ENCODE results near the gene NMB.
A peak's percentile ranks its signal among the peaks of the same experiment; 100 is the strongest.
"Not testable (repeated sequence)": the region's sequence is repeated elsewhere in the genome, so short reads cannot be mapped to it uniquely, and the experiment has no call there.

NMB gene

DNA sequence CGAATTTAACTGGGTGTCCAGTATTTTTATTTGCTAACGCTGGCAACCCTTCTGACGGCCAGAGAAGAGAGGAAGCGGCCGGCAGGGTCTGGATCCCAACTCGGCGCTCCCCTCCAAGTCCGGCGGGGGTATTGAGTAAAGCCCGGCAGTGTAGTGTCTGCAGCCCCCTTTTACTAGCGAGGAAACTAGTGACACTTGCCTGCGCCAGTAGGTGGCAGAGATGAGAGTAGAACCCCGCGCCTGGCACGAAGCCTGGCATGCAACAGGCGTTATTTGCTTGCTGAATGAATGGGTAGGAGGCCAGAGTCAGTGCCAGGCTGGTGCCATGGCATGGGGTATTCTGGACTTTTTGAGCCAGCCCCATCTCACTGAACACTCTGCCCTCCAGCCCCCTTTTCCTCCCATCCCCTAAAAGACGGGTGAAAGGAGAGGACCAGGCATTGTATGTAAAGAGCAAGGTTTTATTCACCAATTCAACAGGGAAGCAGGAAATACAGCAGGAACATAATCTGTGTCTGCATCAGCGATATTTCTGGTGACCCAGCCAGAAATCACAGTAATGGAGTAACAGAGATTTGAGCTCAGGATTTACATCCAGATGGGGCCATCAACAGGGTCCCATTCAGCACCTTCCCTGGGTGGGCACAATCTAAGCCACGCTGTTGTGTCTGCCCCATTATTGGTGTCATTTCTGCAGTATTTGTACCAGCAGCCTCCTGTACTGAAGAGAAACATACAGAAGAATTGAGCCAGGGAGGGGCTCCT is 3.1 kb downstream of the NMB start:
- DNase-seq (ENCODE audit: low read depth in 2 of 2): peak; percentile 54 to 65

DNA sequence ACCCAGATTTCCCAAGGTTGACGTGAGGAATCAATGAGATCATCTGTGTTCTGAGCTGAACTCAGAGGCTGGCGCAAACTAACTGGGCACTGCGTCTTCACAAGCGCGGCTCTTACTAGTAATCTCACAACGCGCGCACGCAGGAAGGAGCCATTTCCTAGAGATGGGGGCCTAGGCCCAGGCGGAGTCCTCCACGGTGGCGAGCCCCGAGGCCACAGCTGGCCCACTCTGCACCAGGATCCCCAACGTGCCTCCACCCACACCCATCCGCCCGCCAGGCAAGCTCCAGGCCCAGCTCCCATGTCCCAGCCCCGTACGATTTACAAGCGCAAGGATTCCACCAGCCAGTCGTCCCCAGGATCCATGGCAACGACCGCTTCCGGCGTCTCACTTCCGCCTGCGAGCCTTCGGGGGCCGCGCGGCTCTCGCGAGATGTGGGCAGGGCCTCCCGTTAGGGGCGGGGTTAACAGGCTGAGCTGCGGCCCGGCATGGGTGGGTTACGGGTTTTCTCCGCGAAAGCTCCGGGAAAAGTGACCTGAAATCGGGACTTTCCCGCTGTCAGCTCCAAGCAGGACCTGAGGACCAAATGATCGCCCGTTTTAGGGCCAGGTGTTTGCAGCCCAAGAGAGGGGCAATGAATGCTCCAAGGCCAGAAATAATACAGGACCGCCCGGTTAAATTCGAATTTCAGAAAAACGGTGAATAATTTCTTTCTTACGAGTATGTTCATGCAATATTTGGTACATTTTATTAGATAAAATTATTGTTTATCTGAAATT is 3.9 kb downstream of the NMB start, which contains the start of gene WDR73:
WDR73 (minus strand) TSS at position 374 of the 779 bp plus-strand sequence; CDS start at position 365, 9 bp downstream.
- peak; percentile 93 for DNase-seq (ENCODE audit: low read depth in 2 of 2)

DNA sequence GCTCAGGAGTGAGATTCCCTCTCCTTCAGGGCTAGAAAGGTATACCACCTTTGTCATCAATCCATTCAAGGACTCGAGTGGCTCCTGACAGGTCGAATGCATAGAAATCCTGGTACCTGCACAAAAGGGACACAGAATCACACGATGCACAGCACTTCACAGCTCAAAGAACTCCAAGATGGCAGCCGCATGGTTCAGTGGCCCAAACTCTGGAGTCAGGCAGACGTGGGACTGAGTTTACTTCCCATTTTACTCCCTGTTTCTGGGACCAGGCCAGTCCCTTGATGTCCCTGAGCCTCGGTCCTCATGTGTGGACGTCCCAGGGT is 4.5 kb downstream of the NMB start:
- DNase-seq (ENCODE audit: low read depth in 2 of 2): no peak

DNA sequence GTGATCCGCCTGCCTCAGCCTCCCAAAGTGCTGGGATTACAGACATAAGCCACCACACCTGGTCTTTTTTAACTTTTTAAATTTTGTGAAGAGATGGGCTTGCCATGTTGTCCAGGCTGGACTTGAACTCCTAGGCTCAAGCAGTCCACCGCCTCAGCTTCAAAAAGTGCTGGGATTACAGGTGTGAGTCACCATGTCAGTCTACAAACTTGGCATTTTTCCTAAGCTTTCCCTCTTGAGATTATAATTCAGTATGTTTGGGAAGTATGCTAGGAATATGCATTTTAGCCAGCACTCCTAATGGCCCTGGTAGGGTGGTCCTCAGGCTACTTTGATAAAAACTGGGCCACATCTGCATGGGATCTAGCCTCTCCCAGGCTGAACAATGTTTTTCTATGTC is 8.3 kb downstream of the NMB start:
- DNase-seq (ENCODE audit: low read depth in 2 of 2): no peak

DNA sequence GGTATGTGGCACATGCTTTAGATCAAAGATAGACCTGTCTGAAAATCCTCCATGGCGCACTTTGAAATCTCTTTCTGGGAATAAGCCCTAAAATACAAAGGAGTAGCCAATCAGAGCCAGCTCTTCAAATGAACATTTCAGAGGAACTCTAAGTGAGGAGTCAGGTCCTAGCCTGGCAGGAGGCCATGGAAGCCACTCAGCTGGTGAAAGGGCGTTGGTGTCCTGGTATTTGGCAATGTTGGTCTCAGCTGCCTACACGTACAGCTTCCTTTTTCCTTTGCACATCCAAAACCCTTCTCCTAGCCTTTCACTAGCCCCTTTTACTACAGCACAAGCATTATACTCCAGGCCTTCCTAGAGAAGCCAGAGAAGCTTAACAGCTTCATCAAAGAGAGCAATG is 9.5 kb downstream of the NMB start:
- DNase-seq (ENCODE audit: low read depth in 2 of 2): no peak

DNA sequence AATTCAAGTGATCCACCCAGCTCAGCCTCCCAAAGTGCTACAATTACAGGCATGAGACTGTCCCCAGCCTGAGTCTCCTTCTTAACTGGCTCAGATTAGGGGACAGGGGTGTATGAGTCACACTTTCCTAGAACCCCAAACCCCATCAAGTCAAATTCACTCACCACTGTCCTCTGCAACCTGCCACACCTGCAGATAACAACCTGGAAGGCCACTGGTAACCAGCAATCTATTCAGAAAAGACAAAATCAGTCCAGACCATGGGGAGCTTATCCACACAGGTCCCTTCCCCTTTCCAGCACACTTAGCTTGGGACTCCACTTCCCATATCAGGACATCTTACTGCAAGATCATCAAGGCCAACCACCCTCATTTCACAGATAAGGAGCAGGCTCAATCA is 10.3 kb downstream of the NMB start:
- no peak for DNase-seq (ENCODE audit: low read depth in 2 of 2)

DNA sequence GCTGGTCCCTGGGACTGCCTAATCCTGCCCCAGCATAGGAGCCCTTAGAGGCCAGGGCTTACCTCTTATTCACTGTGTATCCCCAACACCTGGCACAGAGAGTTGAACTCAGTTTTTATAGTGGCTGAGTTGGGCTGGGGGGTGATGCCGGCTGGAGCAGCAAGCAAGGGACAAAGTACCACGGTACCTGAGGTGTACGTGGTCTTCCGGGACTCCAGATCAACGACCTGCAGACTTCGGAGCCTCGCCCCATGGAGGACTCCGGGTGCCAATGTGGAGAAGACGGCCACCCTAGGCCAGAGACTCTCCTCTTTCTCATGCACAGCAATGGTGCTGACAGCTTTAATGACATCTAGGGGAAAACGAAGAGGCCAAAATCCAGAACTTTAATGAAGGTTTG is 12.0 kb downstream of the NMB start:
- no peak for DNase-seq (ENCODE audit: low read depth in 2 of 2)

DNA sequence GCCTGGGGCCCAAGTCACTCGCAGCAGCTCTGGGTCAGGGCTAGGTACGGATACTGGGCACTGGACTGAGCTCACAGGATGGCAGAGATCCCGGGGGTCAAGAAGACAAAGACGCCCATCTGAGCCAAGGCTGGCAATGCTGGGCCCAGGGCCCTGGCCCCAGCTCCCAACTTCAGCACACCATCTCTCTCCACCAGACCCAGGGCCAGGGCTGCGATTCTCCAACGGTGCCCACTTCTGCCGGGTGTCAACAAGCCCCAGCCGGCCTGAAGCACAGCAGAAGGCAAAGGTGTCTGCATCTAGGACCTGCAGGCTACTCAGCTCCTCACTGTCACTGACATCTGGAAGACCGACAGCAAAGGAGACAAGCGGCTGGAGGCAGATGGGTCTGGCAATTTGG is 12.5 kb downstream of the NMB start:
- no peak for DNase-seq (ENCODE audit: low read depth in 2 of 2)

DNA sequence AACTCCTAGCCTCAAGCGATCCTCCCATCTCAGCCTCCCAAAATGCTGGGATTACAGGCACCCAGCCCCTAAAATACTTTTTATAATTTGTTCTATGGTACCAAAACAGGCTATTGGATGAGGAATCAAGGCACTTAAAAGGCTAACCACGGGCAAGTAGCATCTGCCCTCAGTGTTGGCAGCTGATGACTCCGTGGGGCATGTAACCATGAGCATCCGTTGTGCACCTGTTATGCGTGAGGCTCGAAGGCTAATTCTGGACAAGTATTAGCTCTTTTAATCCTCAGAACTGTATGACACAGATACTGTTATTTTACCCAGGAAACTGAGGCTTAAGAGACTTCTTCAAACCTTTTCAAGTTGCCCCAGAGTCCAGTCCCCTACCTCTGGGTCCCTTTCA is 14.2 kb downstream of the NMB start:
- DNase-seq (ENCODE audit: low read depth in 2 of 2): no peak

DNA sequence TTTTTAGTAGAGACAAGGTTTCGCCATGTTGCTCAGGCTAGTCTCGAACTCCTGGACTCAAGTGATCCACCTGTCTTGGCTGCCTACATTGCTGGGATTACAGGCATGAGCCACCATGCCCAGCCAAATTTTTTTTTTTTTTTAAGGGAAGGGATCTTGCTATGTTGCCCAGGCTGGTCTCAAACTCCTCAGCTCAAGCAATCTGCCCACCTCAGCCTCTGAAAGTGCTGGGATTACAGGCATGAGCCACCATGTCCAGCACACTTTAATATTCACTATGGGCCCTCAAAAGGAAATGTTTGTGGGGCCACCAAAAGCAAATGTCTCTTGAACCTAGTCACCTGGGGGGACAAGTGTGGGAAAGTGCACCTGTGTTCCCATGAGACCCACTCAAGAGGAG is 15.4 kb downstream of the NMB start:
- not testable (repeated sequence) for DNase-seq (ENCODE audit: low read depth in 2 of 2)

DNA sequence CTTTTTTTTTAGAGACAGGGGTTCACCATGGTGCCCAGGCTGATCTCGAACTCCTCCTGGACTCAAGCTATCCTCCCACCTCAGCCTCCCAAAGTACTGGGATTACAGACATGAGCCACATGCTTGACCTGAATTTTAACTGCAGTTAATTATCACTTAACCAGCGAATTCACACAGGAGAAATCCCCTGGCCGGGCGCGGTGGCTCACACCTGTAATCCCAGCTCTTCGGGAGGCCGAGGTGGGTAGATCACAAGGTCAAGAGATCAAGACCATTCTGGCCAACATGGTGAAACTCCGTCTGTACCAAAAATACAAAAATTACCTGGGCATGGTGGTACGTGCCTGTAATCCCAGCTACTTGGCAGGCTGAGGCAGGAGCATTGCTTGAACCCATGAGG is 16.1 kb downstream of the NMB start:
- DNase-seq (ENCODE audit: low read depth in 2 of 2): not testable (repeated sequence)

DNA sequence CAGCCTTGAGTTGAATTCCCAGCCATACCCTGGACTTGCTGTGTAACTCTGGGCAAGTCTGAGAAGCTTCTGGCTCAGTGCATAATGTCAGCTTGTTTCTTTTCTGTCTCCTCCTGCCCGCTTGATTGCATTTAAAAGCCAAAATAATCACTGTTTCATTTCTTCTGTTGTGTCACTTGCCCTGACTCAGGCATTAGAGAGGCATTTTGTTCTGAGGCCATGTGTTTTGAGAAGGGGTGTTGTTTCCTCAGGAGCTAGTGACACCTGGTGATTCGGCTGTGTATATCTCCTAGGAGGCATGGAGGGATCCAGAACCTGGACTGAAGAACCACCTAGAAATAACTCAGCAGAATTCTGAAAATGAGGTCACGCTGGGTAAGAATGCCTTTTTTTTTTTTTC is 19.9 kb downstream of the NMB start:
- DNase-seq (ENCODE audit: low read depth in 2 of 2): no peak

DNA sequence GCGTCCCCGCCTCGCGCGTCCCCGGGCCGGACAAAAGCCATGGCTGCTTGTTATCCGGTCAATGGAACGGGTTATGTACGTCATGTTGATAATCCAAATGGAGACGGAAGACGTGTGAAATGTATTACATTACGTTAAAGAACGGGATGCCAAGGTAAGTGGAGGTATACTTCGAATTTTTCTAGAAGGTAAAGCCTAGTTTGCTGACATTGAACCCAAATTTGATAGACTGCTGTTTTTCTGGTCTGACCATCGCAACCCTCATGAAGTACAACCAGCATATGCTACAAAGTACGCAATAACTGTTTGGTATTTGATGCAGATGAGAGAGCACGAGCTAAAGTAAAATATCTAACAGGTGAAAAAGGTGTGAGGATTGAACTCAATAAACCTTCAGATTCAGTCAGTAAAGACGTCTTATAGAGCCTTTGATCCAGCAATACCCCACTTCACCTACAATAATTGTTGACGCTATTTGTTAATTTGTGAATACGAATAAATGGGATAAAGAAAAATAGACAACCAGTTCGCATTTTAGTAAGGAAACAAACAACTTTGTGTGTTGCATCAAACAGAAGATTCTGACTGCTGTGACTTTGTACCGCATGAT is 23.7 kb downstream of the NMB start:
- no peak for DNase-seq (ENCODE audit: low read depth in 2 of 2)

DNA sequence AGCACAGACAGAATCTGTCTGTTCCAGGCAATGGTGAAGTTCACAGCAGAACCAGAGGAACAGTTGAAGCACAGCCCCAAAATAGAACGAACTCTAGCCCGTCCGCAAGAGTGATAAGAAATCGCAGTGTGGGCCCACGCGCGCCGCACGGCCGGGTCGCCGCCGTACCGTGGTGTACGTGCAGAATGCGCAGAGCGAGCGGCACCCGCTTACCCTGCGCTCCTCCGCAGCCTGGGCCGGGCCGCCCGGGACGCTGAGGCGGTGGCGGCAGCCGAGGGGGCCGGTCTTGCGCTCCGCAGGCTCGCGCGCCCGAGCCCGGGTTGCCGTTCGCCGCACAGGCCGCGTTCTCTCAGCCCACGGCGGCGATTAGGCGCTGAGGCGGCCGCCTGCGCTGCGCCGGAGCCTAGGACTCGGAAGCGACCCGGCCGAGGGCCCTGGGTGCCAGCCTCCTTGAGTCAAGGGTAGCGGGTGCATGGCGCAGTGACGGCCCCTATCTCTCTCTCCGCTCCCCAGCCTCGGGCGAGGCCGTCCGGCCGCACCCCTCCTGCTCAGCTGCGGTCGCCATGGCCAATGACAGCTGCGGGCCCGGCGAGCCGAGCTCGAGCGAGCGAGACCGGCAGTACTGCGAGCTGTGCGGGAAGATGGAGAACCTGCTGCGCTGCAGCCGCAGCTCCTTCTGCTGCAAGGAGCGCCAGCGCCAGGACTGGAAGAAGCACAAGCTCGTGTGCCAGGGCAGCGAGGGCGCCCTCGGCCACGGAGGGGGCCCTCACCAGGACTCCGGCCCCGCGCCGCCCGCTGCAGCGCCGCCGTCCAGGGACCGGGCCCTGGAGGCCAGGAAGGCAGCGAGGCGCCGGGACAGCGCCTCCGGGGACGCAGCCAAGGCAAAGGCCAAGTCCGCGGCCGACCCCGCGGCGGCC is 24.4 kb downstream of the NMB start:
- DNase-seq (ENCODE audit: low read depth in 2 of 2): peak; percentile 50 to 57

DNA sequence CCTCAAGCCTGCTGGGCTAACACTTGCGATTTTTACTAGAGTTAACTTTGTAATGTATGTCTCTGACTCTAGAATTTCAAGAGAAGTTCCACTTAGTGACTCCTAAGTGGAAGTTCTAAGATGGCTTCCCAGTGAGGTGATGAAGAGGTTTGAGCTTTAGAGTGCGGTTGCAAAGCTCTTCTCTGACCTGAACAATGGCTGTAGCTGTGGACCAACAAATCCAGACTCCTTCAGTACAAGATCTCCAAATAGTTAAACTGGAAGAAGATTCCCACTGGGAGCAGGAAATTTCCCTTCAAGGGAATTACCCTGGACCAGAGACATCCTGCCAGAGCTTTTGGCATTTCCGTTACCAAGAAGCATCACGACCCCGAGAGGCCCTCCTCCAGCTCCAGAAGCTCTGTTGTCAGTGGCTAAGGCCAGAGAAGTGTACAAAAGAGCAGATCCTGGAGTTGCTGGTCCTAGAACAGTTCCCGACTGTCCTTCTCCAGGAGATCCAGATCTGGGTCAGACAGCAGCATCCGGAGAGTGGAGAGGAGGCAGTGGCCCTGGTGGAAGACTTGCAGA is 26.2 kb downstream of the NMB start:
- no peak for DNase-seq (ENCODE audit: low read depth in 2 of 2)

DNA sequence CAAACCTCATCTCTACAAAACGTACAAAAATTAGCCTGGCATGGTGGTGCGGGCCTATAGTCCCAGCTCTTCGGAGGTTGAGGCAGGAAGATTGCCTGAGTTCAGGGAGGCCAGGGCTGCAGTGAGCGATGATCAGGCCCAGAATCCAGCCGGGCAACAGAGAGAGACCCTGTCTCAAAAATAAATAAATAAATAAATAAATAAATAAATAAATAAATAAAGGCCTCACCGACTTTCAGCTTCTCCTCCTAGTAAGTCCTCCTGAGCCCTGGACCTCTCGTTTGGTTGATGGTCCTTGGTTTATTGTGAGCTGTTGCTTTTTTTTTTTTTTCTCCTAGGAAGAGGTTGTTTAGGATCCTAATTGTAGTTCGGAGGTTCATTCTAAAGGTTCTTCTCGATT is 29.0 kb downstream of the NMB start:
- no peak for DNase-seq (ENCODE audit: low read depth in 2 of 2)

DNA sequence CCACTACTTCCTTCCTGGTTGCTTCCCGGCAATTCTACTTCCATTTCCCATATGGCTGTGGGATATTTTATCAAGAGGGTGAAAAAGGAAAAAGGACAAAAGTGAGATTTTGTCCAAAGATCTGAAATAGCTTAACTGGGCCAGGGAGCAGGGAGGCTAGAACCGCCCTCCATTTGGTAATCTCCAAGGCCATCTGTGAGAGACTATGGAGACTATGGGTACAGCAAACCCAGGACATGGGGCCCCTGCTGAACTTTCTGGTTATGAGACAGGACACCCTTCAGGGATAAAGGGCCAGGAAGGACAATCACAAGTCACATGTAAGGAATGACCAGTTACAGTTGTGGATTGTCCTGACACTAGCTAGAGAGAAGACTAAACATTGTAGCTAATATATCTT is 32.9 kb downstream of the NMB start:
- DNase-seq (ENCODE audit: low read depth in 2 of 2): no peak

DNA sequence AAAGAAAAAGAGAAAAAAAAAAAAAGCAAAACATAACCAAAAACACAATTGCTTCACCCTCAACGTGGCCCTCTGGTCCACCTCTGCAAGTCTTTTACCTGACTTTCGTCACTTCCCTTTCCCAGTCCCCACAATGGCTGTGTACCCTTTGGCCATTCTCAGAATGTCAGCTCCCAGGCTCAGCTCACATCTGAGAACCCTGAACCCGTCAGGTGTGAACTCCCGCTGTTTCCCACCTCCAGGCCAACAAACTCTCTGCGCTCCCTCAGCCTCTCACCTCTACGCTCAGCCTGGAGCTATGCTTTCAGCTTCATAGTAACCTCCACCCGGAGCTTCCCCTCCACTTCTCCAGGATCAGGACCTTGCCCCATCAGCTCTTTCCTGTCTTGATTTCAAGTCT is 33.6 kb downstream of the NMB start:
- DNase-seq (ENCODE audit: low read depth in 2 of 2): no peak

DNA sequence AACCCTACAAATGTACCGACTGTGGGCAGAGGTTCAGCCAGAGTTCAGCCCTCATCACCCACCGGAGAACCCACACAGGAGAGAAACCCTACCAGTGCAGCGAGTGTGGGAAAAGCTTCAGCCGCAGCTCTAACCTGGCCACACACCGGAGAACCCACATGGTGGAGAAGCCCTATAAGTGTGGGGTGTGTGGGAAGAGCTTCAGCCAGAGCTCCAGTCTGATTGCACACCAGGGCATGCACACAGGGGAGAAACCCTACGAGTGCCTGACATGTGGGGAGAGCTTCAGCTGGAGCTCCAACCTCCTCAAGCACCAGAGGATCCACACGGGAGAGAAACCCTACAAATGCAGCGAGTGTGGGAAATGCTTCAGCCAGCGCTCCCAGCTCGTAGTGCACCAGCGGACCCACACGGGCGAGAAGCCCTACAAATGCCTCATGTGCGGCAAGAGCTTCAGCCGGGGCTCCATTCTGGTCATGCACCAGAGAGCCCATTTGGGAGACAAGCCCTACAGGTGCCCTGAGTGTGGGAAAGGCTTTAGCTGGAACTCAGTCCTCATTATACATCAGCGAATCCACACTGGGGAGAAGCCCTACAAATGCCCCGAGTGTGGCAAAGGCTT is 36.5 kb downstream of the NMB start:
- DNase-seq (ENCODE audit: low read depth in 2 of 2): no peak

DNA sequence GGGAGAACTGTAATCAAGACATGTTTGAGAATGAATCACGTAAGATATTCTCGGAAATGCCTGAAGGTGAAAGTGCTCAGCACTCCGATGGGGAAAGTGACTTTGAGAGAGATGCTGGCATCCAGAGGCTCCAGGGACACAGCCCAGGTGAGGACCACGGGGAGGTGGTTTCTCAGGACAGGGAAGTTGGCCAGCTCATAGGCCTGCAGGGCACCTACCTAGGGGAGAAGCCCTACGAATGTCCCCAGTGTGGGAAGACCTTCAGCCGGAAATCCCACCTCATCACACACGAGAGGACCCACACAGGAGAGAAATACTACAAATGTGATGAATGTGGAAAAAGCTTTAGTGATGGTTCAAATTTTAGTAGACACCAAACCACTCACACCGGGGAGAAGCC is 37.4 kb downstream of the NMB start:
- no peak for DNase-seq (ENCODE audit: low read depth in 2 of 2)

DNA sequence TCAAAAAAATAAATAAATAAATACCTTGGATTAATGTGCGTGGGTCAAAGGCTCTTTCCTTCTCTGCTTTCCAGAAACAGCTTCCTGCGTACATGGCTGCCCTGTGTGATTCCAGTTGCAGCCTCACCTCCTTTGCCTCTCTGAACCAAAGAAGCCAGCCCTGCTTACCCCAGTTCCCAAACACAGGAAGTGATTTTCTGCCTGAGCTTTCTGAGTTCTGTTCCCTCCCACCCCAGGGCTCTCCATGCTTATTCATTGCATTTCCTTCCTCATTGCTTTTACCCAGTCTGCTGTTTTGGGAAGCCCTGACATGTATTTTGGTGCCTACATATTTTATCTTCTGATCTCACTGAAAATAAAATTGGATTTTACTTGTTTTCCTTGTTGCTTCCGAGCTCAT is 41.8 kb downstream of the NMB start:
- no peak for DNase-seq (ENCODE audit: low read depth in 2 of 2)
